T-helper 1 cell (primary cell): ENCODE results near the gene KCNG1.

ENCODE experiments used
- DNase-seq, 5 donors: peaks; one replicate each; pipeline ENCODE4 v3.0.0-alpha.2; 2012 to 2020

KCNG1 gene

GRCh38 chr20:51034988-51035656 is 12.2 kb upstream of the KCNG1 start:
- no peak for DNase-seq

- DNase-seq: no peak
These were observed 11.6 kb upstream of the KCNG1 start for GRCh38 chr20:51034476-51034875.

GRCh38 chr20:51029963-51030920 is 7.3 kb upstream of the KCNG1 start:
- DNase-seq: no peak

GRCh38 chr20:51029556-51029955 is 6.6 kb upstream of the KCNG1 start:
- no peak for DNase-seq

GRCh38 chr20:51028616-51029212 is 5.8 kb upstream of the KCNG1 start:
- no peak for DNase-seq

- no peak for DNase-seq
These were observed 4.3 kb upstream of the KCNG1 start for GRCh38 chr20:51027035-51027795.

- DNase-seq: no peak
These were observed 3.4 kb upstream of the KCNG1 start for GRCh38 chr20:51026269-51026668.

- no peak for DNase-seq
These were observed 1.9 kb upstream of the KCNG1 start for GRCh38 chr20:51024761-51025160.

- DNase-seq: no peak
These were observed 779 bp upstream of the KCNG1 start for GRCh38 chr20:51023617-51024155.

GRCh38 chr20:51022227-51022802 is 592 bp downstream of the KCNG1 start:
- no peak for DNase-seq

GRCh38 chr20:51021067-51022025 is 1.6 kb downstream of the KCNG1 start:
- DNase-seq: no peak

GRCh38 chr20:51020657-51021056 is 2.2 kb downstream of the KCNG1 start:
- no peak for DNase-seq

- no peak for DNase-seq
These were observed 3.0 kb downstream of the KCNG1 start for GRCh38 chr20:51019656-51020592.

GRCh38 chr20:51017251-51017650 is 5.7 kb downstream of the KCNG1 start:
- DNase-seq: no peak

- DNase-seq: no peak
These were observed 6.4 kb downstream of the KCNG1 start for GRCh38 chr20:51016521-51016920.

GRCh38 chr20:51014797-51015722 is 7.8 kb downstream of the KCNG1 start:
- DNase-seq: no peak

- no peak for DNase-seq
These were observed 9.2 kb downstream of the KCNG1 start for GRCh38 chr20:51013577-51014330.

GRCh38 chr20:51012357-51012756 is 10.6 kb downstream of the KCNG1 start:
- no peak for DNase-seq
